HG03135 (cell line): ENCODE data around the gene CSNK1A1.
"Not testable (repeated sequence)": the region's sequence is repeated elsewhere in the genome, so short reads cannot be mapped to it uniquely, and the experiment has no call there.

Source experiments
- ATAC-seq: cut with Tn5 transposase; IDR thresholded peaks from one replicate; pipeline ENCODE4 v1.9.1; 2021; ENCODE audit warnings: mild to moderate bottlenecking, moderate library complexity; ENCODE audit not compliant: unreplicated experiment

The CSNK1A1 gene

DNA sequence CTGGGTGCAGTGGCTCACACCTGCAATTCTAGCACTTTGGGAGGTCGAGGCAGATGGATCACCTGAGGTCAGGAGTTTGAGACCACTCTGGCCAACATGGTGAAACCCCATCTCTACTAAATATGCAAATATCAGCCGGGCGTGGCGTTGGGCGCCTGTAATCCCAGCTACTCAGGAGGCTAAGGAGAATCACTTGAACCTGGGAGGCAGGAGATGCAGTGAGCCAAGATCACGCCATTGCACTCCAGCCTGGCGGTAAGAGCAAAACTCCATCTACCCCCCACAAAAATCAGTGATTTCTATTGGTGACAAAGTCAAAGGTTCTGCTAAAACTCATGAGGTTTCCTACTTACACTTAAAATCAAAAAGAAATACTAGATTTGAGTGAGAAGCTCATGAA is 18.8 kb downstream of the CSNK1A1 start:
- no peak for ATAC-seq

DNA sequence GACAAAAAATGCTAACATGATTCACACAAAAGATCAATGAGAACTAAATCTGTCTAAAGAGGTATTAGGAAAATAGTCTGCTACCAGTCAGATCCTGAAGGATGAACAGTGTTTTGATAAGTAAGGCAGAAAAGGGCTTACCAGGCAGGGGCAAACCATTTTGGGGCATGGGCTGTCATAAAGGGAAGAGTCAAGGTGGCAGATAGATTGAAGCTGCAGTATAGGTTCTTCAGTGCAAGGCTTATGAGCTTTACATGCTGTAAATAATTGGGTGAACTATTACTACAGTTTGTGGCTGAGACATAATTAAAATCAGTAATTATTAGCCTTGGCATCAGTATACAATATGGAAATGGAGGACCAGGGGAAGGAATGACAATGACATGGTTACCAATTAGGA is 21.8 kb downstream of the CSNK1A1 start:
- ATAC-seq = no peak

DNA sequence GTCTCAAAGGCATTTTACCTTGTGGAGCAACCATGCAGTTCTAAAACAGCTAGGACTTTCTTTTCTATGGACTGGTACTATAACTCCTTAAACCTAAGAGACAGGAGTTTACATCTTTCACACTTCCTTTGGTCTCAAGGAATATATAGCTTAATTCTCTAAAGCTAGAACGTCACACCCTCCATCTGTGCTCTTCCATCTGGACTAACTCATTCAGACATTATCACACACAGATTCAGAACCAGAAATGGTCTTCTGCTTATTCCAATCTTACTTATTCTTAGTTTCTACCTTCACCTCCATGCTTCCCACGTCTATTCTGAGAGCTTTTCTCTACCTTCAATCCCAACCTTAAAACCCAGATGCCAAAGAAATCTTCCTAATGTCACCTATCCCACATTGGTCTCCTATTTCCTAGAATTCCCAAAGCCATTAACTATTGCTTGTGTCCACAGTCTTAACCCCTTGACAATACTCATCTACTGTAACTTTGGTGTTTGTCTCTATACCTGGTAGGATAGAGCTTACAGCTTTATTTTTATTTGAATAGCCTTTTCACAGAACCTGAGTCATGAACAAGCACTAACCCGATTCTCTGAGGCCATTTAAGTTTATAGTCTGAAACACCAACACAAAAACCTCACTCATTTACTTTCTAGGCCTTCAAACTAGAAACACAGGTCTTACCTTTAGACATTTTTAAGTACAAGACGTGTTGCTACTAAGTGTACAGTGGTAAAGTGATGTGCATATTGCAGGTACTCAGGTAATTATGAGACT is 22.8 kb downstream of the CSNK1A1 start:
- no peak for ATAC-seq

DNA sequence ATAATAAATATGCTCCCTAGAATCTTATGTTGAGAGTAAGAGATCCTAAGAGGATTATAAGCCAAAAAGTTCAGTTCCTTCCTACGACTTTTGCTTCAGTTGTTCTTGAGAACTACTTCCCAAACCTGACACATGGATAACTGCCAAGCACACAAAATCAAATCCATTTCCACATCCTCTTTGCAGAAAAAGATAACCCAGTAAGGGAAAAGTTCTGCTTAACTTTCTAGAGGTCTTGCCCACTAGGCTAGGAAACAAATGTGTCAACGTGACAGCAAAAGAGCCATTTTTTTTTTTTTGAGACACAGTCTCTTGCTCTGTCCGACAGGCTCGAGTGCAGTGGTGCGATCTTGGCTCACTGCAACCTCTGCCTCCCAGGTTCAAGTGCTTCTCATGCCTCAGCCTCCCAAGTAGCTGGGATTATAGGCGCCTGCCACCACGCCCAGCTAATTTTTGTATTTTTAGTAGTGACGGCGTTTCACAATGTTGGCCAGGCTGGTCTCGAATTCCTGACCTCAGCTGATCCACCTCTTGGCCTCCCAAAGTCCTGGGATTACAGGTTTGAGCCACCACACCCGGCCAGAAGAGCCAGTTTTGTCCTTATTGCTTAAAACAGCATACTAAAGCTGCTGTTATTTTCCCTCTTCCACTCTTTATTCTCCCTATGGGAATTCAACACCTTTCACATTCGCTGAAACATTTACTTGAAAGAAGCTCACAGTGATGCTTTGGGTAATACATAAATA is 24.2 kb downstream of the CSNK1A1 start:
- ATAC-seq = no peak

DNA sequence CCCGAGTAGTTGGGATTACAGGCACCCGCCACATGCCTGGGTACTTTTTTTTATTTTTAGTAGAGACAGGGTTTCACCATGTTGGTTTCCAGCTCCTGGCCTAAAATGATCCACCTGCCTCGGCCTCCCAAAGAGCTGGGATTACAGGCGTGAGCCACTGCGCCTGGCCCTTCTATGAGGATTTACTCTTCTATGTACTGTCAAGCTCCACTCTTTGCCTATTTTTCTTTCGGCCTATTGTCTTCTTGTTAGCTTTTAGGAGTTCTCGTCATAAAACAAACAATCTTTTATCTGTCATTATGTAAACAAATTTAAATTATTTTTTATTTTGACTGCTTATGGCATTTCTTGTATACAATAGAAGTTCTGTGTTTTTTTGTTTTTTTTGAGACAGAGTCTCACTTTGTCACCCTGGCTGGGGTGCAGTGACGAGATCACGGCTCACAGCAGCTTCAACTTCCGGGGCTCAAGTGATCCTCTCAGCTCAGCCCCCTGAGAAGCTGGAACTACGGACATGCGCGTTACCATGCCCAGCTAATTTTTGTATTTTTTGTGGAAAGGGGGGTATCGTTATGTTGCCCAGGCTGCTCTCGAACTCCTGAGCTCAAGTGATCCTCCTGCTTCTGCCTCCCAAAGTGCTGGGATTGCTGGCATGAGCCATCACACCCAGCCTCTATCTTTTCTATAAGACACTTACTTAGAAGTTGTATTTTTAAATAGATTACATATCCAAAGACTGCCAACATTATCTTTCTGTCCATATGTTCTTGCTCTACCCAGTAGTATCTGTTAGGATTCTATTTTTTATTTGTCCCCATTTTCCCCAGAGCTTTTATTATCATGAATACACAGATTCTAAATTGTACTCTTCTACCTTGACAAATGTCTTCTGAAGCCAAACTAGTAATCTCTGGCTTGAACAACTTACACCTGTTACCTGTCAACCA is 29.2 kb downstream of the CSNK1A1 start:
- no peak for ATAC-seq

DNA sequence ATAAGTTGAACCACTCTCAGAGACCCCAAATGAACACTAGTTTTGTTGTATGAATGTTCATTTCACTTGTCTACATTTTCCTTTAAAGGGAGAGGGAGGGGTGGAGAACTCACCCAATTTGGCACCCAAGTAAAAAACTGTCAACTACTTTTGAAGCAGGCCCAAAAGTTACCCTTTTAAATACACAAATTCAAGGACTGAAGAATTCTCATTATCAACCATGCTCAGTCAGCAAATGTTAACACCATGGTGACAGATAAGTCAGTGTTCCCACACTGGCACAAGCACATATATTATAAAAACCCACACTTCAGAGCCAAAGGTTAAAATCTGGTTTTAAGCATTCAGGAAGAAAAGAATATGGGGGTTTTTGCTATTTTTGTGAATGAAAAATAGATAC is 31.6 kb downstream of the CSNK1A1 start:
- no peak for ATAC-seq

DNA sequence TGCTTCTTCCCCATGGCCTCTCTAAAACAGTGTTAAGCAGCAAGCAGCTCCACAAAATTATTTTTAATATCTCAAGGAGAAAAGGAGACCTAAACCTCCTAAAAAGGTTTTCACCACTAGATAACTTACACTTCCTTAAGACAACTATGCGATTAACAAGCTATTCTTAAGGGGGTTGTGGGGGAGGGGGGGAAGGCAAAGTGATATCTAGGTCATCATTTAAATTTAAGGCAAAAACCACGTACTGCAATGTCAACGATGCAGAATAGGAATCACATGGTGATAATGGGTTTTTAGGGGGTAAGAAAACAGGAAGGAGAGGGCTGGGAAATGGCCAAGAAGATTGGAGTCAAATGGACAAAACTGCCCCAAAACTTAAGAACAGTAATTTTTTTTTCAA is 32.6 kb downstream of the CSNK1A1 start:
- no peak for ATAC-seq

DNA sequence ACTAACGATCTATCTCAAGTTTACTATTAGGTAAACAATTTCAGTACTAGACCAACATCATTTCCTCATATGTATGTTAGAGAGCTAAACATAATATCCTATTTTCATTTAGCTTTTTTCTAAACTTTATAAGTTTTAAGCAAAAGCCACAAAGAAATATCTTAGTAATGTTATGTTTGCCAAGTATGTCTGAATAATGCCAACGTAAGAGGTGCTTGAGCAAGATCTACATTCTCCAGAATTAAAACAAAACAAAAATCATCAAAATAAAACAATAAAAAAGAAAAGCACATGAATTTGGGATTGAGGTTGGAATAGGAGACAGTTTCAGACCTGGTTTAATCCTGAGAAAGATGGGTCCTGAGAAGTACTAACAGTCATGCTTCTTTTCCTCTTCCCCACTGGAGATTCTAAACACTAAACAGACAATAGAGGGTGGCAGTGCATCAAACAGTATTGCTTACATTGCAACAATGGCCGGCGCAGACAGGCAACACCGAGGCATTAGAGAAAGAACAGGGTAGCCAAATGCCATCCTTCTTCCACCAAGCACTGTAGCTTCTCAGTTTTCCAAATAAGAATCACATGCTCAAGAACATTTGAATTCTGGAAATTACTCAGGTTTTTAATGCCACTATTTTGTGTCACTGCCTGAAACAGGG is 33.6 kb downstream of the CSNK1A1 start:
- no peak for ATAC-seq

DNA sequence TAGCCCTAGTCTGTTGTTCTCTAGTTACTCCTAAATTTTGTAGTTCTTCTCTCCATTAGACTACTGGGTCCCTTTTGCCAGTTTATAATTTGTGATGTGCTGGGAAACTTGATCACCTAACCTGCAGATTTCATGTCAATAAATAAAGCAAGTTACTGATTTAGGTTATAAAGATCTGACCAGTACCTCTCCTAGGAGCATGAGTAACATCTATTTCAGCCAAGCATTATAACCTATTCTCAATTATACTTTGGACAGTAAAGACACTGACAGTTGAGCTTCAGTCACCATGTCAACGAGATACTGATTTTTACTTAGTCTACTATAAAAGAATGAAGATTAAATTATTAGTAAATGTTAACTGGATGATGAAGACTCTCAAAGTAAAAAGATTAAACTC is 36.7 kb downstream of the CSNK1A1 start:
- ATAC-seq = no peak

DNA sequence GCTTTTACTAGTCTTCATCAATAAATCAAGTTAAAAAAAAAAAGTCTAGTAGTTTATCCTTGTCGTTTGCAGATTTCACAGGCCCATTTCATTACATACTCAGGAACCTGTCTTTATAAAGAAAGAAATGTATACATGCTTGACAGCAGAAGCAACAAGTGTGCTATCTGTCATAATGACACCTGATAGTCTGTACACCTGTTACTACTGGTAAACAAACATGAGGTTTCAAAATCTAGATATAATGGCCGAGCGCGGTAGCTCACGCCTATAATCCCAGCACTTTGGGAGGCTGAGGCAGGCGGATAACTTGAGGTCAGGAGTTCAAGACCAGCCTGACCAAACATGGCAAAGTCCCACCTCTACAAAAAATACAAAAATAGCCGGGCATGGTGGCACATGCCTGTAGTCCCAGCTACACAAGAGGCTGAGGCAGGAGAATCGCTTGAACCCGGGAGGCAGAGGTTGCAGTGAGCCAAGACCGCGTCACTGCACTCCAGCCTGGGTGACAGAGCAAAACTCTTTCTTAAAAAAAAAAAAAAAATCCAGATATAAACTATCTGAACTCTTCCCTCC is 37.8 kb downstream of the CSNK1A1 start:
- not testable (repeated sequence) for ATAC-seq

DNA sequence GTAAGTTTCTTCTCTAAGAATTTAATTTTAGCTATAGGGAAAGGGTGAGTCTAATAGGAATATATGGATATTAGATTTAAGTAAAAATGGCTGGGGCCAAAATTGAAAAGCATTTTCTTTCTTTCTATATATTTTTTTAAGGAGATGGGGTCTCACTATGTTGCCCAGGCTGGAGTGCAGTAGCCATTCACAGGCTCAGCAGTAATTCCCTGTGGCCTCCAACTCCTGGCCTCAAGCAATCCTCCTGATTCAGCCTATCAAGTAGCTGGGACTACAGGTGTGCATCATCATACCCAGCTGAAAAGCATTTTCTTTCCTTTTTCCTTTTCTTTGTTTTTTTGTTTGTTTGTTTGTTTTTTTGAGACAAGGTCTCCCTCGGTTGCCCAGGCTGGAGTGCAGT is 41.1 kb downstream of the CSNK1A1 start:
- ATAC-seq = no peak

DNA sequence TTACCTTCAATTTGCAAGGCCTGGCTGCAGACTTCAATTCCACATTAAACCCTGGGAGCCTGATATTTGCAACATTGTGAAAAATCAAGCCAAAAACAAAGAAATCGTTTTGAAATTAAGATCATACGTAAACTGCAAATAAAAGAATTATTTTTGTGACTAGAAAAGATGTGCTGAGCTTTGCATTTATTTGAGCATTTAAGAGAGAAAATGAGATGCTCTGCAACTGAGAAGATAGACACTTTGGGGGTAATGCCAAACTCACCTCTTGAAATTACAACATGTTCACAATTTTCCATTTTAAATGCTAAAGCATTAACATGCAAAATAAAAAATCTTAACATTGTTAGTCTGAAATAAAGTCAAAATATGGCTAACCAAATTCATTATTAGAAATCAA is 46.6 kb downstream of the CSNK1A1 start:
- ATAC-seq = no peak

DNA sequence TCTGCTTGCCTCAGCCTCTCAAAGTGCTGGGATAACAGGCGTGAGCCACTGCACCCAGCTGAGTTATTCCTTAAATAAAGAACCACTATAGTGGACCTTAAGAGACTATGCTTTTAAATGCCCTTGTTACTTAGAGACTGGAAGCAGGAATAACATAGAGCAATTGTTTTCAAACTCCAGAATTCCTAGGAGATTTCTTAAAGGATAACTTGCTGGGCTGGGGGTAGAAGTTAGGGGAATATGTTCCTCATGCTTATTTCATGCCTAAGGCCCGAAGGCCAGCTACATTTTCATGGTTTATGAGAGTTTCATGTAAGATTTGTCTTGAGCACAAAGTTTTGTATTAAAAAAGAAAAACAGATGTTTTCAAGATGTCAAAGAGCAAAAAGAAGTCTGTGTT is 48.2 kb downstream of the CSNK1A1 start:
- ATAC-seq = no peak

DNA sequence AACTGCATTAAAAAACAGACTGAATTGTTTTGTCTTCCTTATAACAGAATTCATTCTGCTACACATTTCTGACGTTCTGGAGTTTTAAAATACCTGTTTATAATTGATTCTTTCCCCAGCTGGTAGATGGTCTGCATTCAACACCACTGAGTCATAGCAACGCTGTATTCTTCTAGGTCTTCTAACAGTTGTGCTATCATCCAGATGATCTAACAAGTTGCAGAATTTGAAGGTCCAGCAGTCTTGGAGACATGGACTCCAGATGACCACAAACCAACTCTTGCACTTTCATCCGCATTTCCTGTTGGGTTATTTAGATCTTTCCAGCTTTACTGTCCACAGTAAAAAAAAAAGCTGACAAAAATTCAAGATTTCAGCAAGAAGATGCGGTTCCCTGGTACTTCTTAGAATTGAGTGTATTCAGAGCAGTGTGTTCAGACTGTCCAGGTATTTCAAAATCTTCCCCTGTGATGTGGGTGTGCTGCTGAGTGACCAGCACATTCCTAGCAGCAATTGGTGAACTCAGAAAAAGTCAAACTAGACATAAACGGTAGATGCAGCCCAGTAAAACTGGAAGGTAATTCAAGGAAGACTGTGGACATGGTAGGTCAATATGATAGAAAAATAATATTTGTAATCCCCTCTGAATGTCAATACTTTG is 50.2 kb downstream of the CSNK1A1 start:
- no peak for ATAC-seq

DNA sequence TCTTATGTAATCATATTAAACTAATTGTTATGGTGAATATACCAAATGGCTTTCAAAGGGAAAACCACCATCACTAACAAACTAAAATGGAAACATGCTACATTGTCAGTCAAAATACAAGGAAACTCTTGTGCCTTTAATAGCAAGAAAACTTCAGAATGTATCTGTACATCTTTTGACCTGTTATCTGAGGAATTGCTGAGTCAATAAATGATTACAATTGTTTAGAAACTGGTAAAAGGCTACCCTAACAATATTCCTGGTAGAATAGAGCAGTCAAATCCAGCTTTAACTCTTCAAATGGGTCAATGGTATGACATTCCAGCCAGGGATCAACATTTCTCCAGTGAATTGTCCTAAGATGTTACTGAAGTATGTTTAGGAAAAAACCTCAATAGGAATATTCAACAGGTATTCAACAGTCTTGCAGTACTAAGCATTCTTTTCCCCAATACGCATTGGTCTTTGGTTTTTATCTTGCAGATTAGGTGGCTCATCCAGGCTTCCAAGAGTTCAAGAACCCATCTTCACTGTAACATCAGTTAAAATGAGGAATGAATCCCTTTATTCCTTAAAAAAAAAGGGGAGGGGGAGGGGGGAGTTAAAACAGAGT is 52.4 kb downstream of the CSNK1A1 start:
- no peak for ATAC-seq

DNA sequence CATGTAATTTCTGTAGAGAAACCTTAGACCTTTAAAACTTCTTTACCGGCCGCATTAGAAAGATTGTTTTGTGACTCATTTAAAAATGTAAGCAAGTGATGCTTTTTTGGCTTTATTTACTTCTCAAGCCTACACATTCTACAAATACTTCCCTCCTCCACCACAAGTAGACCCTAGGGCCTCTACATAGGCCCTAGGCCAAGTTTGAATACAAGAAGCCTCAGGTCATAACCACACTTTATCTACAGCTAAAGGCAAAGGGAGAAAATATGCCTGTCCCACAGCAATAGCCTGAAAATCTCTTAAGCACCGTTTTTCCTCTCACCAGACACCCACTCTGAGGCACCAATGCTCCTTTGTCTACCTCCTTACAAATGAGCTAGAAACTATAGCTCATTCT is 53.9 kb downstream of the CSNK1A1 start:
- no peak for ATAC-seq

DNA sequence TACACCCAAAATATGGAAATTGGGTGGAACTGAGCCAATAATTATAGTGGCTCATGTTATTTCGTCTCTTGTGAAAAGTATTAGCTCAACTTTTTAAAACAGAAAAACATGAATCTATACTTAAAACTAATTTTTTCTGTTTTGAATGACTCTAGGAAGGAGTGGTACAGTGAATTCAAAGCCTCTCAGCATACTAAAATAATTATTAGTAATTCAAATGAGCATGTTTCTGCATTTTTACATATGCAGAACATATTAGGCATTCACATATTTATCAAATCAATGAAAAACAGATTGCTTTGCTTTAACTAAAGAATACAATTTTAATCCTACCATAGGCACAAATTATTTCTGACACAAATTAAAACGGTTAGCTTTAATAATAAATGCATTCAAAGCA is 54.3 kb downstream of the CSNK1A1 start:
- ATAC-seq = no peak

DNA sequence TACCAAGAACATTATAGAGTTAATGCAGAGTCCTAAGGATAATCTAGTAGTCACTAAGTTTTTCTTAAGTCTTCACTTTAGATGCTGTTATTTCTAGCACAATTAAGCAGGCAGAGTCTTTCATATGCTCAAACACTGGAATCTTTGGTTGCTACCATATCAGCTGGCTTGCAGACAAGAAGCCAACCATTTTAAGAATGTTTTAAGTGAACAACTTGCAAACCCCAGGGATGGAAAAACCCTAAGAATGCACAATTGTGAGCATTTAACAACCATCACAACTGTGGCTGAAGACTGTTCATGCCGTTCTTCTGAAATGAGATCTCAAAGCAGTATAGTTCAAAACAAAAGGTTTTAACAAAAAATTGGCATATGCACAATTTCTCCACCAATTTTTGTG is 55.1 kb downstream of the CSNK1A1 start:
- no peak for ATAC-seq

DNA sequence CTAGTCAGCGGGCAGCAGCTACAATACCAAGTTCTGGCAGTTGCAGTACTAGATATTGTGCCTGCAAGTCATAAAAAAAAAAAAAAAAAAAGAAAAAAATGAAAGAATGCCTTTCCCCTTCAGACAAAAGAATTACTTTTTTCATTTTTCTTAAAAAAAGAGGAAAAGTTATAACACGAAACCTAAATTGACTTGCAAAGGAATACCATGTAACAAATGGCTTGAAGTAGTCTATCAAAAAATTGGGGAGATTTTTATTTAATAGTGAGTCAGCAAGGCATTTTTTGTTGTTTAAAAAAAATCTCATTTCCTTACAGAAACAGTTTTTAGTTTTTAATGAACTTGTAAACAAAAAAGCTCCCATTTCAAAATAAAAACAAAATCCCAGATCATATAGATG is 55.6 kb downstream of the CSNK1A1 start:
- ATAC-seq = no peak

DNA sequence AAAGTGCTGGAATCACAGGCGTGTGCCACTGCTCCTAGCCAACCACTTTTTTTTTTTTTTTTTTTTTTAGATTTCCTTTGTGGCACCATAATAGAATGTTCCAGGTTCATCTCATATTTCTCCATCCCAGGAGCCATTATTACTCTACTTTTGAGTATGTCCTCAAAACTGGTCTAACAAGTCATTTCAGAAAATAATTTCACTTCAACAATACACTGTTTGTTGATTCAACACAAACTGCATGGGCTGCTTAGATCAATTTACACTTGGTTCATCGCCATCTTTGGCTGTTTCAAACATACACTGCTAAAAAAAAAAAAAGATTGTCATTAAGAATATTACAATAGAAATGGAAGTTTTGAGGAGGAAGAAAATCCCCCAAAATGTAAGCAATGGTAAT is 57.9 kb downstream of the CSNK1A1 start:
- ATAC-seq = no peak
